Kidney glomerular epithelial cell (primary cell): ENCODE results near the gene GTPBP4.

Experiments
- DNase-seq: peaks from one replicate; lab custom pipeline; 2025; lab: John Stamatoyannopoulos, UW

GTPBP4 gene

DNA sequence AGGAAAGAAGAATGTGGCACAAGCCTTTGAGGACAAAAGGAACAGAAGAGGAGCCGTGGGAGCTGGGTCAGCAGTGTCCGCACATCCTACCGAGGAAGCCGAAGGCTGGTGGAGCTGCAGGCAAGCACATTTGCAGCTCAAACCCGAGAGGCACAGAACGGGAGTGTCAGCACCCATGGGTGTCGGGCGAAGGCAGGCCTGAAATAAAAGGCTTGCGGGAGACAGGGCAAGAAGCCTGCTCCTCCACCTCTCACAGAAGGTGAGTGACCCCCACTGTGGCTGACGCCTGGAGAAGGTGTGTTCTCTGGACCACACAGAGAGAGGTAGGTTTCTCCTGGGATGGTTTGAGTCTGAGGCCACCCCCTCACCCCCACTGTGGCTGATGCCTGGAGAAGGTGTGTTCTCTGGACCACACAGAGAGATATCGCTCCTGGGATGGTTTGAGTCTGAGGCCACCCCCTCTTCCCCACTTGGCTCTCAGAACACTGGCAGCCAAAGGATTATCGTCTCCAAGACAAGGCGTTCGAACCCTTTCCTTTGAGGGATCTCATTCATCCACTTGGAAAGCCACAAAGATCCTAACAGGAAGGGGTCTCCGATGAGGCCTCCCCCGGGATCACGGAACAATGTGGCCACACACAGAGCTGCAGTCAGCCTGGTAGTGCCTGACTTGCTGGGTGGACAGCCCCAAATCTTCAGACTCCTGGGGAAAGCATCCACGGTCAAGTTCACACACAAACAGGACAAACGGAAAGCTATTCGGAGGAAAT lies 21.6 kb upstream of the GTPBP4 start:
- DNase-seq, result no peak

DNA sequence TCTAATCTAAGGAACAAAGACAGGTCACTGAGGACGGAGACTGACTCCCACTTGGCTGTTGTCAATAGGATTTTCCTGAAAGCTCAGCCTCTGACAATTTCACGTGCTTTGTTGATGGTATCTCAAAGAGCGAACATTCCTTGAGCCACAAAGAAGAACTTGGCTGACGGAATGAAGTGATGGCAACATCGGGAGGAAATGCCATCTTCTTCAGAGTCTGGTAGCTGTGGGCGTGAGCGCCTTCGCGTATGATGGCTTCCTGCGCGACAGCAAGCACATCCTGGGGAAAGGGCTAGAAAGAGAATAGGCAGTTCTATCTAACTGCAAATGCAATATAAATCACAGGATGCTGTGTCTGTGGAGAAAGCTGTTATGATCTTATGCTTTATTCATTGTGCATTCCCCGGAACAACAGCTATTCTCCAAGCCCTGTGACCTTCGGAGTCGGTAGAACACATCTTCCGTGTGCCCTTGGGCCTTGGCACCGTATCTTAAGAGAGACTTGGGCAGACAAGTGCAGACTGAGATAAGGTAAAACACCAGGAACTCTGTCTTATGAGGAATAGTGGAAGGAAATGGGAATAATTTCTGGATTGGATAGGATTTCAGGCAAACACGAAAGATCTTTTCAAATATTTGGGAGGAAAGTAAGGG lies 19.6 kb upstream of the GTPBP4 start:
- no peak for DNase-seq

DNA sequence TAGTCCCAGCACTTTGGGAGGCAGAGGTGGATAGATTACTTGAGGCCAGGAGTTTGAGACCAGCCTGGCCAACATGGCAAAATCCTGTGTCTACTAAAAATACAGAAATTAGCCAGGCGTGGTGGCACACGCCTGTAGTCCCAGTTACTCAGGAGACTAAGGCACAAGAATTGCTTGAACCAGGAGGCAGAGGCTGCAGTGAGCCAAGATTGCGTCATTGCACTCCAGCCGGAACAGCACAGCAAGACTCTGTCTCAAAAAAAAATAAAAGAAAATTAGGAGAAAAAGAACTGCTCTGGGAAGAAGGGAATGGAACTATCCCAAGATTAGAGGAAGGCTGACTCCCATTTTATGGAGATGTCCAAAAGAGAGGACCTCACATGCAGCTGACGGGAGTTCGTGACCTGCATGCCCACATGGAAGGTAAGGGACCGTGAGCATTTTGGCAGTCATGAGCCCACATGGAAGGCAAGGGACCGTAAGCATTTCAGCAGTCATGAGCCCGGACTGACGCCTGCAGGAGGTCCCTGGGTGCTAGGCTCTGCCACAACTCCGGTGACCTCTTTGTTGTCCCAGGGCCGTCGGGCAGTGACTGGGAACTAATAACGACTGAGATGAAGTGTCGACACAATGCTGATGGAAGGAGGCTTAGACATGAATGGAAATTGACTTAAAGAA lies 18.6 kb upstream of the GTPBP4 start:
- DNase-seq, result no peak

DNA sequence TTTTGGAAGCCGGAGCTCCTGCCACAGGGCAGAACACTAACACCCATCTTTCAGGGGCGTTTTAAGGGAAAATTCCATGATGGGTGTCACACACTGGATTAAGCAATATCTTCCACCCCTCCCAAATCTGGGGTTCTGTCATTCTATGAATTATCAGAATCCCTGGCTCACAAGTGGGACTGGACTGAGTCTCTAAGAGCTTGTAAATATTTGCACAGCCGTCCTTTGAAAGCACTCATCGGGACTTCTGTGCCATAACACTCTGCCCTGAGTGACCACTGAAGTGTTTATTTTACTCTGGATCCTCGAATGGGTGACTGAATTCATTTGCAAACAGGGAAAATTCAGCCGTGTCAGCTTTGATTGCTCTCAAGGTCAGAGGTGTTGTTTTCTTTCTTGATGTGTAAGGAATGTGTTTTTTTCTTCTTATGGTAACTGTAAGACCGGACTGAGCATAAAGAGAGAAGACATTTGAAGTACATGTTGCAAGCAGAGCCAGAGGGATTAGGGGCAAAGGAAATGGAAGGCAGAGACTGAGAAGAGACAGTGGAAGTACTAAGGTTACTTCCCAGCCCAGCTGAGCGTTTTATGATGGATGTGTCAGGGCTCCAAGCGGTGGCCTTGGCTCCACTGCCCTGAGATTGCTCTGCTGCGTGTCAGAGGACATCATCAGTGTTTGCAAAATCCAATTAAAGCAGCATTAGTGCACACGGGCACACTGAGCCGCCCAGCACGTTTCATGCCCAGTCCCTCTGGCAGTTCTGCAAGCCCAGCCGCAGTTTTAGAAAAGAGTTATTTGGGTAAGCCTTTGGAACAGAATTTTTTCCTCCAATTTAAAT lies 17.7 kb upstream of the GTPBP4 start:
- peak; percentile 18 for DNase-seq

DNA sequence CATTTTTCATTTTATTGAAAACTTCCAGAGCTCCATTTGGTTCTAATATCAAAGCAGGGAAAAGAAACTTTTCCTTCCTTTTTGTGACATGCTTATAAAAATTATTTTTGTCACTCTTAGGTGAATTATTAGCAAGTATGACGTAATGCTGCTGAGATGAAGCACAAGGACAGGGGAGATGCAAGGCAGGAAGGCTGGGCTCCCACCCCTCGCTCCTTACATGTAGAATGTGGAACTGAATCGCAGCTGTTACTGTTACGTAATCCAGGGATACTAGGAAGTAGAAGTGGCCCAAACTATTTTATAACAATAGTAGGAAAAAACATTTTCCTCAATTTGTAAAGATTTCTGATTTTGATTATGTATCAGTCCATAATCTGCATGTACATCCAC lies 17.1 kb upstream of the GTPBP4 start:
- DNase-seq, result no peak

DNA sequence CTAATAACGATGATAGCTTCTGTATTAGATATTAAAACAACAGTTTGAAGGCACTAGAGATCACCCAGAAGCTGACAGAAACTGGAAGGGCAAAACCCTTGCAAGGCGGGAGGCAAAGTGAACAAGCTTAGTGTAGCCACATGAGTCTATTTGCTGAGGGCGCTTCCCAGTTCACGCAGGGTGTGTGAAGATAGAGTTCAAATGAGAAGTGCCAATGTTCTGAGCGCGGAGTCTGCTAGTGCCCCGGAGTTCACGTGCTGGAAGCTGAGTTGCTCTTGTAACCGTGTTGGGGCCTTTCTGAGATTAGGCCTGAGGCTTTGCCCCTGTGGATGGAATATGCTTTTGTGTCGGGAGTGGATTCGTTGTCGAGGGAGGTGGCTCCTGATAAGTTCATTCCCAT lies 16.6 kb upstream of the GTPBP4 start:
- DNase-seq, result no peak

DNA sequence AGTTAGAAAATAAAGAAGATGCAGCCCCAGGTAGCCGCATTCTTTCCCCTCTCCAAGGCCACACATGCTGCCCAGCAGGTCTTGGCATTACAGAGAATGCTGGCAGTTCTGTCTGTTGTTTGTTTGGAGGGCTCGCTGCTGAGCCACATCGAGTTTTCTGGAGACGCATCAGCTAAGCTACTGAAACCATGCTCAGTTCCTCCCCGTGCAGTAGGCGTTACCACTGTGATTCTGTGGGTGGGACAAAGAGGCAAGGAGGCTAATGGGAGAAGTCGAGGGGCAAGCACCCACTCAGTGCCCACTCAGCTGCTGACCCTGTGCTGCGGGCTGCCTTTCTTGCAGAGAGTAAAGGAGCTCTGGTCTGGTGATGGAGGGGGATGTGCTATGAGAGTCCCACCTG lies 15.5 kb upstream of the GTPBP4 start:
- no peak for DNase-seq

DNA sequence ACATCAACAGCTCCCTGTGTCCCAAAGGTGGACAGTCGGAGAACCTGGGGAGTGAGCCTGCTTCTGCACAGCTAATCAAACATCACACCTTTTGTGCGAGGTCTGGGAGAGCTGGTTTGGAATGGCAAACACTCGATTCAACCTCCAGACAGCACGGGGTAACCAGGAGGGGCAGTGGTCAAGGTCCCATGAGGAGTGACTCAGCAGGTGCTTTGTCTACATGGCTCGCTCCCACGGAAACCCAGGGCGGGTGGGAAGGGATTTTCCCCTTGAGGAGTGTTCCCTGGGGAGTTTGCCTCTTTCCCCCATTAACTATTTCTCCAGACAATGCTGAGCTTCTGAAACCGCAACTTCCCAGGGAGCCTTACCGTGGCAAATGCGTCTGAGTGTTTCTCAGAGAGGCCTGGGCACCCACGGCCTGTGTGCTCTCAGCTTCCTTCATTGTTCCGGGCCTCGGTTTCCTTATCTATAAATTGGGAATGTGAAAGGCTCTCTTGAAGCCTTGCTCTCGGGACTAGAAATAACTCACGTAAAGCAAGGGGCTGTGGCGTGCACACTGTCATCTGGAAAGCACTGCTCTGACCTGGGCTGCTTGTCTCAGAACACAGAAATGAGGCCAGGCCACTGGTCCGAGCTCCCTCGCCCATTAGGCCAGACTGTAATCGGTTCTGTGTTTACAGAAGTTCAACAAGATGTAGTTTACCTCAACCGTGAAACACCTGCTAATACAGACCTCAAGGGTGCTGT lies 14.0 kb upstream of the GTPBP4 start:
- DNase-seq, result peak; percentile 70

DNA sequence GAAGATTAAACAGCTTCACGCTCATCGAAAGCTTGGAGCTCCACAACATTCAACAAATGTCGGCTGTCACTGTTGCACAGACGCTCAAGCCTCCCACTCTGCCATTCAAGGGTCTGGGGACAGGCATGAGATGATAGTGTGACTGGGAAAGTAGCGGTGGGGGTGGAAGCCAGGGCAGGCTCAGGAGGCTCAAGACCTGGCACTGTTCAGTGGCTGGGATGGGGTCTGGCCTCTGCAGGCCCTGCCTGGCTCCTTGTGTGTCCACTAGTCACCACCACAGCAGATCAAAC lies 13.5 kb upstream of the GTPBP4 start:
- no peak for DNase-seq

DNA sequence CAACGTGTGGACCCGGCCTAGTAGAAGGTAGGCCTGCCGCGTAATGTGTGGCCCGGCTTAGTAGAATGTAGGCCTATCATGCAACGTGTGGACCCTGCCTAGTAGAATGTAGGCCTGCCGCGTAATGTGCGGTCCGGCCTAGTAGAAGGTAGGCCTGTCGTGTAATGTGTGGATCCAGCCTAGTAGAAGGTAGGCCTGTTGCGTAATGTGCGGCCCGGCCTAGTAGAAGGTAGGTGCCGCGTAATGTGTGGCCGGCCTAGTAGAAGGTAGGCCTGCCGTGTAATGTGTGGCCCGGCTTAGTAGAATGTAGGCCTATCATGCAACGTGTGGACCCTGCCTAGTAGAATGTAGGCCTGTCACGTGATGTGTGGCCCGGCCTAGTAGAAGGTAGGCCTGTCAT lies 11.9 kb upstream of the GTPBP4 start:
- no peak for DNase-seq

DNA sequence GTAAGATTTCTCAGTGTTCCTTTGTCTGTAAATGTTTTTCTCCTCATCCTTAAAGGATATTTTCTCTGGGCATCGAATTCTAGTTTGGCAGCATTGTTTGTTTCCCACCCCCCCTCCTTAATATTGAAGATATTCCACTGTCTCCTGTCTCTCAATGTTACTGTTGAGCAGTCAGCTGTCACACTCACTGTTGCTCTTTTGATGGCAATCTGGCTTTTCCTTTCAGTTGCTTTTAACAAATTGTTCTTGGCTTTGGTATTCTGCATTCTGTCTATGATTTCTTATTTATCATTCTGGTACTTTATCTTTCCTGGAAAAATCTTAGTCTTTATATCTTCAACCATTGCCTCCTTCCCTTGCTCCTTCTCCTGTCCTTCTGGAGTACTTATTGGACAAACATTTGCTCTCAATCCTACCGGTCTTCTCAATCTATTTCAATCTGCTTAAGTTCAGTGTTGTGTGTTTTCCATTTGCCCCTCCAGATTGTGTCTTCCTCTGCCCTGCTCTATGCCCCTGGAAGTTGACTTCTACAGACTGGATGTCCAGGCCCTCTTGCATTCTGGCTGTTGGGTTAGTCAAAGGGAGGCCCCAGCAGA lies 9.3 kb upstream of the GTPBP4 start:
- DNase-seq, result no peak

DNA sequence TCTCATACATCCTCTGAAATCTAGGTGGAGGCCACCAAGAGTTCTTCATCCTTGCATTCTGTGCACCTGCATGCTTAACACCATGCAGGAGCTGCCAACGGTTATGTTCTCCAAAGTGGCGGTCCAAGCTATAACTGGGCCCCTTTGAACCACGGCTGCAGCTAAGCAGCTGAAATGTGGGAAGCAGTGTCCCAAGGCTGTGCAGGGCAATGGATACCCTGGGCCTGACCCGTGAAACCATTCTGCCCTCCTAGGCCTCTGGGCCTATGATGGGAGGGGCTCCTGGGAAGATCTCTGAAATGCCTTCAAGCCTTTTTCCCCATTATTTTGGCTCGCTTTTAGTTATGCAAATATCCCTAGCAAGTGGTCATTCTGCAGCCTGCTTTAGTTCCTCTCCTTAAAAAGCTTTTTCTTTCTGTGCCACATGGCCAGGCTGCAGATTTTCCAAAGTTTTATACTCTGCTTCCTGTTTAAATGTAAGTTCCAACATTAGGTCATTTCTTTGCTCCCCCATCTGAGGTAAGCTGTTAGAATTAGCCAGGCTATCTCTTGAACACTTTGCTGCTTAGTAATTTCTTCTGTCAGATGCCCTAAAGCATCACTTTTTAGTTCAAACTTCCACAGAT lies 7.7 kb upstream of the GTPBP4 start:
- DNase-seq, result no peak

DNA sequence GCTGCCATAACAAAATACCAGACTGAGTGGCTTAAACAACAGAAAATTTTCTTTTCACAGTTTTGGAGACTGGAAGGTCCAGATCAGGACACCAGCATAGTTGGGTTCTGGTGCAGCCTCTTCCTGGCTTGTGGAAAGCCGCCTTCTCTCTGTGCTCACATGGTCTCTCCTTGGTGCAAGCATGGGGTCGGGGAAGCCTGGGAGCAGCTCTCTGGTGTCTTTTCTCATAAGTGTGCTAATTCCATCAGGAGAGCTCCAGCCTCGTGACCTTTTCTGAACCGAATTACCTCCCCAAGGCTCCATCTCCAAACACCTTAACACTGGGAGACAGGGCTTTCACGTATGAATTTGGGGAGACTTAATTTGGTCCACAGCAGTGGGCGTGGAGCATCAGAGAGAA lies 4.8 kb upstream of the GTPBP4 start:
- DNase-seq, result no peak

DNA sequence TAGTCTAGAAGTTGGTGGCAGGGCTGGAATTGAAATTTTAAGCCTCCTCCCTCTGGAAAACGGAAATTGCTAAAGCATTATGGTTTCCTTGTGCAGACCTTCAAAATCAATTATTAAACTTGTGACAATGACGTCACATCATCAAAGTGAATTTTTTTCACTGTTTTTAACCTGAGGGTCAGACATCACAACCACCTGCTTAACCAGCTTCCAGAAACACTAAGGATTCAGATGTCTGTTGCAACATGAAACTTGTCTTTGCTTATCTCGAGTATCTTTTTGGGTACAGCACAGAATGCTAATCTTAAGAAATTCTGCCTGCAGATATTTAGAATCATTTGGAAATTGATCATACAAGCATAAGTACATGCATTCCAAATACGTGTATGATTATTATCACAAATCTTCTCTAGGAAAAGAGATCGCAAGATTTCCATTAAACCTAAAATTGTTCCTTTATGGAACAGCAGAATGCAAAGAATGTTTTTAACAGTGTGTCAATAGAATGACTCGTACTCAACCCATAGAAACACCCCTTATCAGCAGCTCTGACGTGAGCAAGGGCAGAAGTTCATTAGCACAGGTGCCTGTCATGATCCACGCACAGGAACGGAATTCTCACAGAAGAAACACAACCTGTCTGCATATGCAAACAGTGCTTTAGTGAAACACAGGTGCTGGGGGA lies 4.1 kb upstream of the GTPBP4 start:
- DNase-seq, result no peak

DNA sequence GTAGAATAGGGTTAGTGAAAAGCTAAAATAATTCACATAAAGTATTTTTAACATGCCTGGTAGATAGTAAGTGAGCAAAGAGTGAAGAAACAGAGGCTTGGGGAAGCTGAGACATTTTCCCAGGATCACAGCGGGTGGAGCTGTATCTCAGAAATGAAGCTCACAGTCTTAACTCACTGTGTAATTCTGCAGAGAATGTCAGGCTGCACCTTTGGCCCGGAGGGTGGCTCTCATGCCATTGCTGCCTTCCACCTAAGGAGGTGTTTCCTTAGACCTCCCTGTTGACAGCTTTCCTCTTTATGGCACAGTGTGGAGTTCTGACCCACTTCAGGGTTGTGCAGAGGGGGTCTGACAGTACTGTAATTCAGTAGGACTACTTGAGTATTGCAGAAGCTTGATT lies 2.9 kb upstream of the GTPBP4 start:
- DNase-seq, result no peak

DNA sequence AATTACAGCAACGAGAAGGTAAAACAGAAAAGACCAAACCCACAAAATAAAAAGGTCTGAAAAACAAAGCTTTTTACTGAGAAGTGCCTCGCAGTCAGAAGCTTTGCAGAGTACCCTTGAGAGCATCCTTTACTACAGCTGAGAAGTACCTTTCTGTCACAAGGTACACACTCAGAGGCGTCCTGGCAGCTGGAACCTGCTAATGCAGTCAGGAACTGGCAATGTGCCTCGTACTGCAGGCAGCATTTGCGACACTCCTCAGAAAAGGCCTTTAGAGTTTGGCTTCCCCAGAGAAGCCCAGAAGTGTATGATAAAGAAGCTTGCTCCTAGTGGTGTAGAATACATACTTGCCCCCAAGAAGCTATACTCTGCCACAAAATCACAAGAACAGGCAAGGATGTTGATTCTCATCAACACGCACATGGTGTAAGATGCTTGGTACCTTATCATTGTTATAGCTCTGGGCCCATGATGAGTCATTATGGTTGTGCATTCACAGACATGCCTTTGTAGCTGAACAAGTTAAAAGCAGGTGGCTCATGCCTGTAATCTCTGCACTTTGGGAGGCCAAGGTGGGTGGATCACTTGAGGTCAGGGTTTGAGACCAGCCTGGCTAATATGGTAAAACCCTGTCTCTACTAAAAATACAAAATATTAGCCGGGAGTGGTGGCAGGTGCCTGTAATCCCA lies 2.0 kb upstream of the GTPBP4 start:
- peak; percentile 31 for DNase-seq

DNA sequence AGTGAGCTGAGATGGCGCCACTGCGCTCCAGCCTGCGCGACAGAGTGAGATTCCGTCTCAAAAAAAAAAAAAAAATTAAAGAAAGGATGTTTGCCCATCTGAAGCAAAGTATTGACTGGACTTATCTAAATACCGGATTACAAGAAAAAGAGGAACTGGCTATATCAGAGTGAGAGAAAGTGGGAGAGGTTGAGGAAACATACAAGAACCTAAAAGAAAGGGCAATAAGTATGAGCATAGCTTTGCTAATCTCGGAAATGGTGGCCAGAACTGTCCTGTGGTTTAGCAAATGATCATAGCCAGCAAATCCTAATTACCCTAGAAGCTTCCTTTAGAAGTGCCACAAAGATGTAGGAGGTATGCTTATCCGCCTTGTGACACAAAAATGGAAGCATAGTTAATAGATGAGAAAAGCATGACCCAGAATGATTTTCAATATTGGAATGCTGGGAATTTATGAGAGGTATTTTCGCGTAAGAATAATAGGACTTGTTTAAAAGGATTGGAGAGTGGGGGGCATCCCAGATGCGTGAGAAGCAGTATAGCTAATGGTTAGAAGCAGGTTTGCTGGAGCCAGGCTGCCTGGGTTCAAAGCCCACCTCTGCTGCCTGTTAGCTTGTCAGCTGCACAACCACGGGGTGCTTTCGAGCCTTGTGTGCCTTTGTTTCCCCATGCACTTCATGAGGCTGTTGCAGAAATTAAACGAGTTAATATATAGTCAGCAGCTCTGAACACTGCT lies 1.2 kb upstream of the GTPBP4 start:
- peak; percentile 58 for DNase-seq

DNA sequence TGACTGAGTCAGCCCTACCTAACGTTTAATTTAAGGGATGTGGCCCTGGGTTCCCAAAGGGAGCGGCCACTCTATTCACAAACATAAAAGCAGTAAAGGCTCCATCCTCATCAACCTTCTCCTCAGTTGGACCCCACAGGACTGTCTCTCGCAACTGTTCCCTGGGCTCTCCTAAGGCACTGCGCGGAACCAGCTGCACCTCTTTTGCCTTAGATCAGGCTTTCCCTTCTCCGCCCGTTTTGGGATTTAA lies 689 bp upstream of the GTPBP4 start:
- DNase-seq, result no peak
